ENCODE measurements around the gene FCAR. TPM values are rescaled to one million over a fixed set of nuclear protein-coding genes. Genes with fewer than 3 reads are reported as not detected.
"Not testable (repeated sequence)": the region's sequence is repeated elsewhere in the genome, so short reads cannot be mapped to it uniquely, and the experiment has no call there.

FCAR gene
- total and polyA plus RNA-seq, 2 of the 4 experiments (the other 2 are of a cell fraction), result not detected

DNA sequence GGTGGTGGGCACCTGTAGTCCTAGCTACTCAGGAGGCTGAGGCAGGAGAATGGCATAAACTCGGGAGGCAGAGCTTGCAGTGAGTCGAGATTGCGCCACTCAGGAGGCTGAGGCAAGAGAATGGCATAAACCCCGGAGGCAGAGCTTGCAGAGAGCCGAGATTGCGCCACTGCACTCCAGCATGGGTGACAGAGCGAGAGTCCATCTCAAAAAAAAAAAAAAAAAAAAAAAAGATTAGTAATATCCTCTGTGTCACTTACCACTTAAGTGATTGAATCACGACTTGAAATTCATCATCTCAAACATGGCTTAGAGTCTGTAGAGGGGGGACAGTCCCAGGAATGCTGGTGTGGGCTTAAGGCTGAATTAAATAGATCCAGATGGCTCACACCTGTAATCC is 27.1 kb downstream of the FCAR start:
- intact Hi-C loops (cut with micrococcal nuclease); CTCF ChIA-PET; H2BK5ac ChIP-seq (ENCODE audit: low read depth, low read length, poor library complexity, severe bottlenecking); H3K27ac ChIP-seq (ENCODE audit: insufficient read depth, low read length); POLR2A ChIA-PET (ENCODE audit: unreplicated experiment); H3K4ac ChIP-seq (ENCODE audit: low read depth, low read length); H2AFZ ChIP-seq (replicated peaks; ENCODE audit: low read length, poor library complexity); H3K4me3 ChIP-seq (ENCODE audit: insufficient read depth, low read depth, low read length); H2AK5ac ChIP-seq (ENCODE audit: low read depth, low read length); ATAC-seq (ENCODE audit: low read depth); H2AK9ac ChIP-seq (replicated peaks; ENCODE audit: low read depth, low read length, poor library complexity); H3K36me3 ChIP-seq (ENCODE audit: control insufficient read depth, insufficient read depth, low read length); BruUV-seq (replicated peaks); H3K27me3 ChIP-seq (ENCODE audit: control insufficient read depth, insufficient read depth, low read length); H4K20me1 ChIP-seq (ENCODE audit: insufficient read depth, low read length); H3K23ac ChIP-seq (ENCODE audit: low read depth, low read length); H4K8ac ChIP-seq (ENCODE audit: low read depth in 2 of 2, low read length in 2 of 2); H2BK20ac ChIP-seq (ENCODE audit: low read depth, low read length); in situ Hi-C loops (cut with MboI; ENCODE audit: low sequenced_read_pairs); H4K91ac ChIP-seq (ENCODE audit: insufficient read depth, low read depth, low read length); H3K14ac ChIP-seq (replicated peaks; ENCODE audit: low read depth, low read length); H4K5ac ChIP-seq (ENCODE audit: low read depth, low read length); DNase-seq; H2BK15ac ChIP-seq (ENCODE audit: low read depth, low read length); H3K9ac ChIP-seq (ENCODE audit: low read depth, low read length); H2BK120ac ChIP-seq (ENCODE audit: low read depth, low read length); dilution Hi-C loops (cut with HindIII; ENCODE audit: low sequenced_read_pairs, unreplicated experiment); H3K18ac ChIP-seq (ENCODE audit: low read depth, low read length); H3K79me1 ChIP-seq (ENCODE audit: low read depth in 1 of 2, low read length in 2 of 2); H3K56ac ChIP-seq (ENCODE audit: extremely low read depth, insufficient read depth, low read length); H3K9me1 ChIP-seq (ENCODE audit: insufficient read depth, low read length); H3K4me1 ChIP-seq (ENCODE audit: control insufficient read depth, insufficient read depth, low read length); H3K4me2 ChIP-seq (ENCODE audit: low read depth, low read length): not testable (repeated sequence)
- H3K9me3 ChIP-seq (ENCODE audit: control insufficient read depth, insufficient read depth, low read length), result peaks cover 11% of the 10 kb centered on the region
- no CpG with 5 or more reads among the region's 8 CpGs for WGBS, 2 experiments (ENCODE audit: extremely low coverage in 2 of 2, insufficient read length in 1 of 2)
